Spinal cord (tissue), 10 donors: Measurements from ENCODE around the gene CHODL. TPM values are rescaled to one million over a fixed set of nuclear protein-coding genes. Genes with fewer than 3 reads are reported as not detected.

Experiments
- DNase-seq, 6 donors: peaks; one replicate each; pipeline versions ENCODE4 v3.0.0 to v3.0.0-alpha.2; 2013 to 2015; ENCODE audit warnings: low spot score in 6 of 6, low read depth in 4 of 6
- H3K27ac ChIP-seq: one replicate; pipeline ENCODE4 v1.5.1; 2013; ENCODE audit warnings: low read depth, low read length, control low read depth
- H3K27me3 ChIP-seq: one replicate; pipeline ENCODE4 v1.6.1; 2013; ENCODE audit warnings: low read length; ENCODE audit not compliant: control insufficient read depth, insufficient read depth
- H3K36me3 ChIP-seq: one replicate; pipeline ENCODE4 v1.6.1; 2013; ENCODE audit warnings: low read length; ENCODE audit not compliant: control insufficient read depth, insufficient read depth
- H3K4me1 ChIP-seq: one replicate; pipeline ENCODE4 v1.6.1; 2013; ENCODE audit warnings: low read length; ENCODE audit not compliant: control insufficient read depth, insufficient read depth
- H3K4me3 ChIP-seq: one replicate; pipeline ENCODE4 v1.5.1; 2013; ENCODE audit warnings: low read depth, low read length, control low read depth
- H3K9me3 ChIP-seq: one replicate; pipeline ENCODE4 v1.6.1; 2013; ENCODE audit warnings: low read length; ENCODE audit not compliant: control insufficient read depth, insufficient read depth
- WGBS: methylation state at CpG from one replicate; pipeline ENCODE4 v1.1.5; 2013; ENCODE audit warnings: missing lambda C conversion rate; ENCODE audit not compliant: insufficient coverage; 5-methylcytosine and 5-hydroxymethylcytosine counted together
- long read RNA-seq, 4 donors: transcript quantifications; one replicate each; lab custom pipeline, GENCODE V29; 2026
- polyA plus RNA-seq, 2 donors: library from polyadenylated mRNA; unstranded; fragments of 120-200 nt; gene quantifications; one replicate each; pipeline ENCODE4 v1.2.1, GENCODE V29; 2013; ENCODE audit not compliant: insufficient read length in 2 of 2
- total RNA-seq, 2 donors: library from RNA; depleted of rRNA in 1 of 2; stranded (reverse); fragments of 120-200 nt in 1 of 2; fragments of >200 nt in 1 of 2; gene quantifications; one replicate each; pipeline versions ENCODE4 v1.2.3 to v1.2.4, GENCODE V29; 2013 to 2014
- donor health status: healthy.

The CHODL gene, protein sequence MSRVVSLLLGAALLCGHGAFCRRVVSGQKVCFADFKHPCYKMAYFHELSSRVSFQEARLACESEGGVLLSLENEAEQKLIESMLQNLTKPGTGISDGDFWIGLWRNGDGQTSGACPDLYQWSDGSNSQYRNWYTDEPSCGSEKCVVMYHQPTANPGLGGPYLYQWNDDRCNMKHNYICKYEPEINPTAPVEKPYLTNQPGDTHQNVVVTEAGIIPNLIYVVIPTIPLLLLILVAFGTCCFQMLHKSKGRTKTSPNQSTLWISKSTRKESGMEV
- total RNA-seq: 10 to 100 TPM; 18.8 to 74.2 TPM
- 10 to 100 TPM; 31.8 to 33.9 TPM for polyA plus RNA-seq
- long read RNA-seq, donor 1, transcript CHODL-201 (6 exons, 2,548 nt): major isoform, 12 of 12 reads
- long read RNA-seq, donor 1, partial matches to known transcripts: 0 of 12 reads
- long read RNA-seq, donor 1, other reads (novel, unspliced or antisense): 0 of 12 reads
- long read RNA-seq, donor 2, transcript CHODL-201 (6 exons, 2,548 nt): major isoform, 5 of 5 reads
- long read RNA-seq, donor 2, partial matches to known transcripts: 0 of 5 reads
- long read RNA-seq, donor 2, other reads (novel, unspliced or antisense): 0 of 5 reads
- long read RNA-seq, donor 3, transcript CHODL-201 (6 exons, 2,548 nt): major isoform, 12 of 12 reads
- long read RNA-seq, donor 3, partial matches to known transcripts: 0 of 12 reads
- long read RNA-seq, donor 3, other reads (novel, unspliced or antisense): 0 of 12 reads
- long read RNA-seq, donor 4, partial matches to known transcripts: 0 of 2 reads
- long read RNA-seq, donor 4, other reads (novel, unspliced or antisense): 0 of 2 reads

DNA sequence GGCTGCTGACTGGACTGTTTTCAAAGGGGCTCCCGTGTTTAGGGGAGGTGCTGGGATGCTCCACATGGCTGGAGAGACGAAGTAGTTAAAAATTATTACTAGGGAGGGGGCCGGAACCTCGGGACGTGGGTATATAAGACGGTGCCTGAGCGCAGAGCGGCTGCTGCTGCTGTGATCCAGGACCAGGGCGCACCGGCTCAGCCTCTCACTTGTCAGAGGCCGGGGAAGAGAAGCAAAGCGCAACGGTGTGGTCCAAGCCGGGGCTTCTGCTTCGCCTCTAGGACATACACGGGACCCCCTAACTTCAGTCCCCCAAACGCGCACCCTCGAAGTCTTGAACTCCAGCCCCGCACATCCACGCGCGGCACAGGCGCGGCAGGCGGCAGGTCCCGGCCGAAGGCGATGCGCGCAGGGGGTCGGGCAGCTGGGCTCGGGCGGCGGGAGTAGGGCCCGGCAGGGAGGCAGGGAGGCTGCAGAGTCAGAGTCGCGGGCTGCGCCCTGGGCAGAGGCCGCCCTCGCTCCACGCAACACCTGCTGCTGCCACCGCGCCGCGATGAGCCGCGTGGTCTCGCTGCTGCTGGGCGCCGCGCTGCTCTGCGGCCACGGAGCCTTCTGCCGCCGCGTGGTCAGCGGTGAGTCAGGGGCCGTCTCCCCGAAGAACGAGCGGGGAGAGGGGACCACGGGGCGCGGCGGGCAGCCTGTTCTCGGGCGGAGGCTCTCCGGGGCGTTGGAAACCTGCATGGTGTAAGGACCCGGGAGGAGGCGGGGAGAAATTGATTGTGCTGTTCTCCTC, at the start of gene CHODL:
Gene CHODL (plus strand): TSS at position 163 of the 793 bp plus-strand sequence. CDS start 391 bp downstream, at position 554.
- peaks cover 11% of the 10 kb centered on the region for H3K4me1 ChIP-seq
- H3K4me3 ChIP-seq: peak within 1 kb of the TSS; percentile 55
- H3K36me3 ChIP-seq: no peaks in the 10 kb centered on the region
- no peak within 1 kb of the TSS for H3K27ac ChIP-seq
- peaks cover 12% of the 10 kb centered on the region for H3K27me3 ChIP-seq
- no peaks in the 10 kb centered on the region for H3K9me3 ChIP-seq
- under 1% methylated on average over 62 of the region's 72 CpGs for WGBS
- peak in 2 of 6 donors; percentile 55 to 79 for DNase-seq

DNA sequence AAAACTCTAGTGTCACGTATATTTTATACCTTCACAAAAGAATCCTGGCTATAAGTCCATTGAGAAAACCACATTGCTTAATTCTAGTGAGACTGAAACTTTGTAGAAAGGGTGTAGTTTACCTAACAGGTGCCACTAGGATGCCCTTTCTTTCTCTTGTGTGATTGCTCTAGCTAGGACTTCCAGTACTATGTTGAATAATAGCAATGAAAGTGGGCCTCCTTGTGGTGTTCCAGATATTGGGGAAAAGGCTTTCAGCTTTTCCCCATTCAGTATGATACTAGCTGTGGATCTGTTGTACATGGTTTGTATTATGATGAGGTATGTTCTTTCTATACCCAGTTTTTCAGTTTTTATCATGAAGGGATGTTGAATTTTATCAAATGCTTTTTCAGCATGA, 39.7 kb upstream of the CHODL start:
- Histone ChIP-seq H3K4me1 (no peaks in the 10 kb centered on the region), H3K36me3 (no peaks in the 10 kb centered on the region), H3K27me3 (no peaks in the 10 kb centered on the region), H3K9me3 (peaks cover 2% of the 10 kb centered on the region), H3K27ac (no peak overlapping the region), H3K4me3 (no peak overlapping the region)
- no peak for DNase-seq
- no CpG with 5 or more reads among the region's 1 CpG for WGBS

DNA sequence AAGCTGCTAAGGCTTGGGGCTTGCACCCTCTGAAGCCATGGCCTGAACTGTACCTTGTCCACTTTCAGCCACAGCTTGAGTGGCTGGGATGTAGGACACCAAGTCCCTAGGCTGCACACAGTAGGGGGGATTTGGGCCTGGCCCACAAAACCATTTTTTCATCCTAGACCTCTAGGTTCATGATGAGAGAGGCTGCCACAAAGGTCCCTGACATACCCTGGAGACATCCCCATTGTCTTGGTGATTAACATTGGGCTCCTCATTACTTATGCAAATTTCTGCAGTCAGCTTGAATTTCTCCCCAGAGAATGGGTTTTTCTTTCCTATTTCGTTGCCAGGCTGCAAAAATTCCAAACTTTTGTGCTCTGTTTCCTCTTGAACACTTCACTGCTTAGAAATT, 26.3 kb upstream of the CHODL start:
- Histone ChIP-seq H3K27me3 (no peaks in the 10 kb centered on the region), H3K4me3 (no peak overlapping the region), H3K27ac (no peak overlapping the region), H3K9me3 (peaks cover 5% of the 10 kb centered on the region), H3K4me1 (no peaks in the 10 kb centered on the region), H3K36me3 (no peaks in the 10 kb centered on the region)
- WGBS: 71% methylated on average over 1 of the region's 1 CpG
- no peak for DNase-seq

DNA sequence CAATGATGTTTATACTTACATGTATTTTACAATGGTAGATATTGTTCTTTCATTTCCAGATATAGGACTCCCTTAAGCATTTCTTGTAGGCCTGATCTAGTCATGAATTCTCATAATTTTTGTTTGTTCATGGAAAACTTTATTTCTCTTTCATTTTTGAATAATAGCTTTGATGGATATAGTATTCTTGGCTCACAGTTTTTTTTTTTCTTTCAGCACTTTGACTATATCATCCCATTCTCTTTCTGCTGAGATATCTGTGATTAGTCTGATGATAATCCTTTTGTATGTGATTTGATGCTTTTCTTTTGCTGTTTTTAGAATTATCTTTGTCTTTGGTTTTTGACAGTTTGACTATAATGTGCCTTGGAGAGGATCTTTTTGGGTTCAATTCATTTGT, 24.1 kb upstream of the CHODL start:
- no peak for DNase-seq
- H3K9me3 ChIP-seq: peaks cover 5% of the 10 kb centered on the region
- H3K27ac ChIP-seq: no peak overlapping the region
- no peaks in the 10 kb centered on the region for H3K27me3 ChIP-seq
- H3K4me1 ChIP-seq: no peaks in the 10 kb centered on the region
- H3K4me3 ChIP-seq: no peak overlapping the region
- H3K36me3 ChIP-seq: no peaks in the 10 kb centered on the region

DNA sequence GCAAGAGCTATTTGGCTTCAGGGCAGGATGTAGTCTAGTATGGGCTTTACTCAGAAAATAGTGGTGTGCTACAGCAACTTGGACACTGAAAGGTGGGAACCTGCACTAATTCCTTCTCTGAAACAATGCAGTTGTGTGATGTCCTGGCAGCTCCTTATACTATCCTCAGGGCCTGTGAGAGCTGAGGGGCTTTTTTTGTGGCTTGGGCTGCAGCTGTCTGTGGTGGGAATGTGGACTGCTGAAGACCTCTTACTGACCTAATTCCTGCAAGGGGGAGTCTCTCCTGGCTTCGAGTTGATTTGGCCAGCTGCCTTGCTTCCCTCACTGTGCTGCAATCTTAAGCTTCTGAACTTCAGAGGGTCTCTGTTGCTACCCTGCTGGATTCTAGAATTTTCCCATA, 22.3 kb upstream of the CHODL start:
- H3K36me3 ChIP-seq: no peaks in the 10 kb centered on the region
- 80% methylated on average over 1 of the region's 1 CpG for WGBS
- H3K4me3 ChIP-seq: no peak overlapping the region
- no peaks in the 10 kb centered on the region for H3K4me1 ChIP-seq
- no peak overlapping the region for H3K27ac ChIP-seq
- DNase-seq: no peak
- H3K9me3 ChIP-seq: peaks cover 5% of the 10 kb centered on the region
- H3K27me3 ChIP-seq: no peaks in the 10 kb centered on the region

DNA sequence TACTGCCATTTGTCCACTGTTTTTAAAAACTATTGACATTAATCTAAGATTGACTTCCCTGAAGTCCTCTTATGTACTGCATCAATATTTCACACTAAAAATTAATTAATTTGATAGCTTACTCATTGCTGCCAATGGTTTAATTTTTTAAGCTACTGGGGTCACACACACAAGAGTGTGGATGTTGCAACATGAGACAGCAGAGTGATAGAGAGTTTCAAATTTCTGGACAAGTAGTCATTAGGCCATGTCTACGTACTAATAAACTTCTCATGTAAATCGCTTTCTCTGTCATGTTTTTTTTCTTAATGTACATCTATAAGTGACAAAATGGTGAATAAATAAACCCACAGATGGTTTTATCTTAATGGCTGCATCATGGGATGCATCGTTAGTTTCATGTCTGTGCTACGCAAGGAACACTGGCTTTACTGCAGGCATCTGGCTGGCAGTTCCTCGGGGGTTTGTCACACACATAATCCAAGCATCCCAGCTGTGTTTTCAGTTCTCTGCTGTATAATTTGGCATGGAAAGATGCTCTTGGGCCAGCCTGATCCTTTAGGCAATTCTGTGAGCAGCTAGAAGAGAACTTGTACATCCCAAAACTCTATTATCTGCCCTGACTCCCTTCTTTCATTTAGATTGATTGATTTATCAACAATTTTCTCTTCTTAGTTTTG, 16.4 kb upstream of the CHODL start:
- WGBS: no CpG with 5 or more reads among the region's 5 CpGs
- Histone ChIP-seq H3K4me3 (no peak overlapping the region), H3K27me3 (no peaks in the 10 kb centered on the region), H3K9me3 (no peaks in the 10 kb centered on the region), H3K4me1 (no peaks in the 10 kb centered on the region), H3K36me3 (no peaks in the 10 kb centered on the region), H3K27ac (no peak overlapping the region)
- peak in 3 of 6 donors; percentile 38 to 93 (median 40) for DNase-seq

DNA sequence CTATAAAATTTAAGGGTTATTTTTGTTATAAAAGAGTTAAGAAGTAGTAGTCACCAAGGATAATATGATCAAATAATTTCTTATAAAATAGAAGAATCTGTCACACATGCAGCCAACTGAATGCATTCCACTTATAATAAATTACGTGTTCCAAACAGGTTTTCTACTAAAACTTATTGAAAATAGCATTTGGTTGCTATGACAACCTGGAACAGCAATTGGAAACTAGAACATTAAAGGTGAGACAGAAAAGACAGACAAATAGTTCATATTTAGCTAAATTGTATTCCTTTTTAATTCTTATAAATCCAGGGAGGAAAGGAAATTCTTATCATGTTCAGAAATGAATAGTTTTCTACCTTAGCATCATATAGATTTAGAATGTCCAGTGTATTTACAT, 9.1 kb upstream of the CHODL start:
- DNase-seq: peak in 1 of 6 donors; percentile 40
- H3K27me3 ChIP-seq: no peaks in the 10 kb centered on the region
- no peak overlapping the region for H3K4me3 ChIP-seq
- H3K9me3 ChIP-seq: peaks cover 1% of the 10 kb centered on the region
- no peaks in the 10 kb centered on the region for H3K36me3 ChIP-seq
- no peaks in the 10 kb centered on the region for H3K4me1 ChIP-seq
- H3K27ac ChIP-seq: no peak overlapping the region
- WGBS: no CpG with 5 or more reads among the region's 1 CpG

DNA sequence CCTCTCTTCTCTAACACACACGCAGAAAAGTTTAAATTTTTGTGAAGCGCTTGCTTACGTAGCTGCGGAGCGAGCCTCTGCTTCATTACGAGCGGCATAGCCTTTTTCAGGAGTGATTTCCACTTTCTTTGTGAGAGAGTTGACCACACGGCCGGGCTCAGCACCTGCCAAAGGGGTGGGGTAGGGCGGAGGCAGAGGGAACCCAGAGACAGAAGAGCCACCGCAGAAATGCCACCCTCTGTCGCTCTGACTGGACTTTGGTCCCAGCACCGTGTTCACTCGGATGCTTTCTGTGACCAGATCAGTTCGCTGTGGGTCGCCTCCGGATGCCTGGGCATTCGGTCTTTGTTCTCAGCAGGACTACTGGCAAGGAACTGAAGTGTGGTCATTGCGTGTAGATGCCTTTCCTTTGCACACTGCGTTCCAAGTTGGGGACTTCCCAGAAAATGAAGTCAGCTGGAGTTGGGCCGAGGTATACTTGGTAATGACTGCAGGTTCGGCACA, 883 bp downstream of the CHODL start:
- 6% methylated on average over 21 of the region's 22 CpGs for WGBS
- H3K27me3 ChIP-seq: peaks cover 12% of the 10 kb centered on the region
- peak in 3 of 6 donors; percentile 19 to 77 (median 56) for DNase-seq

DNA sequence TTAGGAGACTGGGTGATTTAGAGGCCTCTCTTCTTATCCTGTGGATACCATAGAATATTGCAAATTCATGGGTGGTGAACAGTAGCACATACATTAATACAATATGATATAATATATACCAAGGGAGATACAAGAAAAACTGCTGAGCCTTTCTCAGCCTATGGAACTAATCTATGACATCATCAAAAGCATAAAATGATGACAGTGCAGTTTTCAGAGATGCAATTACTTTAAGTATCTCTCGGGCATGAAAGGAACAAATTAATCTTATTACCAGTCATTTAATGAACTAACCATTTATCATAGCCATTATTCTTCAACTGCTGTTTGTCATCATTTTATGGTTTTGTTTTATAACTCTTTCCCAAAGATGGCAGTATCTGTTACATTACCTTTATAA, 3.5 kb downstream of the CHODL start:
- no peak overlapping the region for H3K4me3 ChIP-seq
- H3K27ac ChIP-seq: no peak overlapping the region
- no peak for DNase-seq
- H3K27me3 ChIP-seq: peaks cover 12% of the 10 kb centered on the region
- no peaks in the 10 kb centered on the region for H3K36me3 ChIP-seq
- no peaks in the 10 kb centered on the region for H3K9me3 ChIP-seq
- WGBS: no CpG with 5 or more reads among the region's 1 CpG
- peaks cover 11% of the 10 kb centered on the region for H3K4me1 ChIP-seq

More for the DNA sequence above, 883 bp downstream of the CHODL start:
- Histone ChIP-seq H3K36me3 (no peaks in the 10 kb centered on the region), H3K9me3 (no peaks in the 10 kb centered on the region), H3K27ac (no peak overlapping the region), H3K4me3 (peak overlapping the region; percentile 55), H3K4me1 (peaks cover 11% of the 10 kb centered on the region)
